Keratinocyte (primary cell): ENCODE results near the gene HOXC4. TPM values are rescaled to one million over a fixed set of nuclear protein-coding genes. Genes with fewer than 3 reads are reported as not detected.

ENCODE experiments used
- DNase-seq: peaks from one replicate; pipeline ENCODE4 v3.0.0-alpha.2; 2011; ENCODE audit warnings: low read depth, missing footprints, low spot score
- FAIRE-seq: peaks from 2 replicates; lab custom pipeline; 2011; peaks lifted over from hg19 to GRCh38; lab: Jason Lieb, UNC
- H2AFZ ChIP-seq: 2 replicates; pipeline ENCODE4 v1.6.0; 2012; ENCODE audit warnings: low read length, control low read depth, inconsistent platforms; ENCODE audit not compliant: control insufficient read depth
- H3K27ac ChIP-seq: 2 replicates; pipeline ENCODE4 v1.5.1; 2011; ENCODE audit warnings: low read length; ENCODE audit not compliant: control insufficient read depth, insufficient read depth
- H3K27me3 ChIP-seq: 3 replicates; pipeline ENCODE4 v1.6.0; 2011; ENCODE audit warnings: low read length; ENCODE audit not compliant: control insufficient read depth, insufficient read depth; ENCODE audit errors: extremely low read depth
- H3K36me3 ChIP-seq, 2 experiments: 2 replicates in 1 of 2; 3 replicates in 1 of 2; pipeline ENCODE4 v1.5.1; 2011; ENCODE audit warnings: low read length in 2 of 2, mild to moderate bottlenecking in 1 of 2; ENCODE audit not compliant: control insufficient read depth in 2 of 2, insufficient read depth in 2 of 2; ENCODE audit errors: extremely low read depth in 1 of 2
- H3K4me1 ChIP-seq: 3 replicates; pipeline ENCODE4 v1.5.1; 2011; ENCODE audit warnings: low read length; ENCODE audit not compliant: control insufficient read depth, insufficient read depth; ENCODE audit errors: extremely low read depth
- H3K4me2 ChIP-seq: 3 replicates; pipeline ENCODE4 v1.6.0; 2011; ENCODE audit warnings: low read depth, low read length; ENCODE audit not compliant: control insufficient read depth, insufficient read depth; ENCODE audit errors: extremely low read depth
- H3K4me3 ChIP-seq, 3 experiments: fragments of 200-600 bp in 1 of 3; sonication (generic) in 1 of 3; 2 replicates in 2 of 3; 3 replicates in 1 of 3; pipeline ENCODE4 v1.5.1; 2011 to 2016; ENCODE audit warnings: low read length in 3 of 3, mild to moderate bottlenecking in 3 of 3, control low read depth in 2 of 3, inconsistent platforms in 1 of 3, low read depth in 1 of 3, mixed read lengths in 1 of 3, mixed run types in 1 of 3, moderate library complexity in 1 of 3; ENCODE audit not compliant: control insufficient read depth in 2 of 3, insufficient read depth in 2 of 3; ENCODE audit errors: extremely low read depth in 1 of 3
- H3K79me2 ChIP-seq: 2 replicates; pipeline ENCODE4 v1.6.0; 2012; ENCODE audit warnings: low read length; ENCODE audit not compliant: control insufficient read depth, insufficient read depth
- H3K9ac ChIP-seq: 3 replicates; pipeline ENCODE4 v1.6.0; 2011; ENCODE audit warnings: low read length; ENCODE audit not compliant: control insufficient read depth, insufficient read depth; ENCODE audit errors: extremely low read depth
- H3K9me1 ChIP-seq: 3 replicates; pipeline ENCODE4 v1.6.0; 2011; ENCODE audit warnings: low read length; ENCODE audit not compliant: control insufficient read depth, insufficient read depth; ENCODE audit errors: extremely low read depth
- H3K9me3 ChIP-seq: 2 replicates; pipeline ENCODE4 v1.5.1; 2012; ENCODE audit warnings: low read depth, low read length; ENCODE audit not compliant: control insufficient read depth
- H4K20me1 ChIP-seq: 3 replicates; pipeline ENCODE4 v1.6.0; 2011; ENCODE audit warnings: low read length; ENCODE audit not compliant: control insufficient read depth, insufficient read depth; ENCODE audit errors: extremely low read depth
- EZH2 ChIP-seq: IDR thresholded peaks from one replicate; pipeline ENCODE4 v1.6.1; 2012; ENCODE audit warnings: inconsistent platforms, mild to moderate bottlenecking, low read length, moderate library complexity
- dilution Hi-C: fragments of 300-500 bp; cut with MboI; formaldehyde crosslinking; loops from one replicate; pipeline ENCODE4 v1.7.0; 2020; ENCODE audit warnings: low sequenced_read_pairs; ENCODE audit not compliant: extremely low pct_ligation_motif_present
- polyA plus RNA-seq, 5 experiments: library from polyadenylated mRNA; depleted of rRNA in 3 of 5; stranded (reverse) in 3 of 5; stranded (forward) in 1 of 5; unstranded in 1 of 5; fragments of >200 nt; gene quantifications; 1 replicate in 1 of 5; 2 replicates in 3 of 5; 3 replicates in 1 of 5; pipeline versions ENCODE4 v1.2.1 to v1.2.3, GENCODE V29; 2011 to 2012; ENCODE audit warnings: missing spikeins in 2 of 5, low read depth in 1 of 5, low replicate concordance in 1 of 5
- TF ChIP-seq, protein P1 (sequence below), 3 experiments: IDR thresholded peaks in 1 of 3; conservative IDR thresholded peaks in 1 of 3; optimal IDR thresholded peaks in 1 of 3; 2 replicates in 2 of 3; 3 replicates in 1 of 3; pipeline versions ENCODE3 to v1.5.1; 2011; ENCODE audit warnings: low read length in 3 of 3, mild to moderate bottlenecking in 3 of 3, moderate library complexity in 2 of 3, control low read depth in 1 of 3, inconsistent platforms in 1 of 3; ENCODE audit not compliant: insufficient read depth in 2 of 3; ENCODE audit errors: extremely low read depth in 1 of 3

Gene HOXC4
- polyA plus RNA-seq, 1 donor (not counting 4 experiments of a cell fraction or from before 2014, with no cell fraction given) = 1.8 TPM

DNA sequence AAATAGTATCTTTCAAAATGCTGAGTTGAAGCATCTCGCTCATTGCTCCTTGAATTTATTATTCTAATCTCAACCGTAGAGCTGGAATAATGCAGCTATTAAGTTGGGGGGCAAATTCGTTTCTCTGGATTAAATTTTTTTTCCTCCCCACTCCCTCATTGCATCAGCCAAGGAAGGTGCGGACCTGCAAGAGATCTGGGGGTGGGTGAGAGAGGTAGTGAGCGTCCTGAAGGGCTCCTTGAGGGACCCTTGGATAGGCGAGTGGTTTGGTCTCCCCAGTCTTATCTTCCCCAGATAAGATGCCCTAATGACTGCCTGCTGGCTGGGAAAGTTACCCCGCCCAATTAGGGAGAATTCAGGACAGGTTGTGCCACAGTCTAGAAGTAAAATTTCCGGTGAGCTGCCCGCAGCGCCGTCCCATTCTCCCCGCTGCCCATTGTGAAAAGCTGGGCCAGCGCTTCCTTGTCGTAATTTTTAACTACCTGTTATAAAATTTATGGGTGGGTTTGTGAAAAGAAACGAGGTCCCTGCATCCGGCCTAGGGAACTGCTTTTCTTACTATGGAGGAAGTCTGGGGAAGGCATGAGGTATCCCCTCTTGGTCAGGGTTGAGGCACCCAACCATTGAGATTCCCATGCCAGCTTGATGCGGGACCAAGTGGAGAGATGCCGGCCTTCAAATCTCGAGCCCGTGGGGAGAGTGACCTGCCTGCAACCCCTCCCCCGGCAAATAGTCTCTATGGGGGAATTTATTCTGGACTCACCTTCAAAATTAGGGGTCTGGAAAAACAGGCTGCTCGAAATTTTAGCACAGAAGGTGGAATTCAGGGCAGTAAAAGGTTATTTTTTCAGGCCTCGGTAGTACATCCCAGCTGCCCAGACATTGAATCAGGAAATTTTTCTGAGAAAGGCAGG lies 38.4 kb upstream of the HOXC4 start:
- no peak for FAIRE-seq
- H3K4me2 ChIP-seq = no peak overlapping the region
- TF ChIP-seq EZH2 = no peak
- TF ChIP-seq, protein P1, sequence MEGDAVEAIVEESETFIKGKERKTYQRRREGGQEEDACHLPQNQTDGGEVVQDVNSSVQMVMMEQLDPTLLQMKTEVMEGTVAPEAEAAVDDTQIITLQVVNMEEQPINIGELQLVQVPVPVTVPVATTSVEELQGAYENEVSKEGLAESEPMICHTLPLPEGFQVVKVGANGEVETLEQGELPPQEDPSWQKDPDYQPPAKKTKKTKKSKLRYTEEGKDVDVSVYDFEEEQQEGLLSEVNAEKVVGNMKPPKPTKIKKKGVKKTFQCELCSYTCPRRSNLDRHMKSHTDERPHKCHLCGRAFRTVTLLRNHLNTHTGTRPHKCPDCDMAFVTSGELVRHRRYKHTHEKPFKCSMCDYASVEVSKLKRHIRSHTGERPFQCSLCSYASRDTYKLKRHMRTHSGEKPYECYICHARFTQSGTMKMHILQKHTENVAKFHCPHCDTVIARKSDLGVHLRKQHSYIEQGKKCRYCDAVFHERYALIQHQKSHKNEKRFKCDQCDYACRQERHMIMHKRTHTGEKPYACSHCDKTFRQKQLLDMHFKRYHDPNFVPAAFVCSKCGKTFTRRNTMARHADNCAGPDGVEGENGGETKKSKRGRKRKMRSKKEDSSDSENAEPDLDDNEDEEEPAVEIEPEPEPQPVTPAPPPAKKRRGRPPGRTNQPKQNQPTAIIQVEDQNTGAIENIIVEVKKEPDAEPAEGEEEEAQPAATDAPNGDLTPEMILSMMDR (optimal IDR thresholded peaks at IDR 0.05 in 1 of 3, IDR thresholded peaks at IDR 0.05 in 1 of 3, conservative IDR thresholded peaks at IDR 0.05 in 1 of 3; ENCODE audit: extremely low read depth in 1 of 3, insufficient read depth in 2 of 3, low read length in 3 of 3) = no peak
- H3K27me3 ChIP-seq = no peaks in the 10 kb centered on the region
- no peak overlapping the region for H2AFZ ChIP-seq
- peaks cover 21% of the 10 kb centered on the region for H3K4me1 ChIP-seq
- no peak overlapping the region for H3K4me3 ChIP-seq
- no peak overlapping the region for H3K27ac ChIP-seq
- no peak overlapping the region for H3K9ac ChIP-seq
- no peaks in the 10 kb centered on the region for H3K36me3 ChIP-seq
- no peaks in the 10 kb centered on the region for H3K9me1 ChIP-seq
- no peaks in the 10 kb centered on the region for H4K20me1 ChIP-seq
- peaks cover 31% of the 10 kb centered on the region for H3K79me2 ChIP-seq
- dilution Hi-C loops = no loop called here
- no peak for DNase-seq
- H3K9me3 ChIP-seq = no peaks in the 10 kb centered on the region

DNA sequence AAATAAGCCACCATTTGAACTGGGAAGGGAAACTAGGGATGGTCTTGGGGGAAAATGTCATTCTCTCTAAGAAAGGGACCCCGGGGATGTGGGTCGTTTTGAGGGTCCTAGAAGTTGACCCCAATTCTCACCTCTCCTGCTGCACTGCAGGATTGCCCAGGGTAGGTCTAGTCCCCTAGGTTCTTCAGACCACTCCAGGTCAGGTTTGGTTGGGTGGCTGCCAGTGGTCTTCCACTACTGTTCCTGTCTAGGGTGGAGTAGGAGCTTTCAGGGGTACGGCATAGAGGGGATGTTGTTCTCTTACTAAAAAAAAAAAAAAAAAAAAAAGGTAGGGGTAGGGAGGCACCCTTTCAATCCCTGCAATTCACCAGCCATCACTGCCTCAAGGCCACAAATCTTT lies 37.6 kb upstream of the HOXC4 start:
- H2AFZ ChIP-seq = peak overlapping the region; percentile 78
- H3K4me3 ChIP-seq = peak overlapping the region; percentile 56 to 87 (median 67)
- TF ChIP-seq, protein P1 (optimal IDR thresholded peaks at IDR 0.05 in 1 of 3, IDR thresholded peaks at IDR 0.05 in 1 of 3, conservative IDR thresholded peaks at IDR 0.05 in 1 of 3; ENCODE audit: extremely low read depth in 1 of 3, insufficient read depth in 2 of 3, low read length in 3 of 3) = no peak
- TF ChIP-seq EZH2 = no peak
- H3K9me1 ChIP-seq = no peaks in the 10 kb centered on the region
- H3K79me2 ChIP-seq = peaks cover 39% of the 10 kb centered on the region
- no peaks in the 10 kb centered on the region for H4K20me1 ChIP-seq
- peaks cover 28% of the 10 kb centered on the region for H3K4me1 ChIP-seq
- peak overlapping the region; percentile 94 for H3K4me2 ChIP-seq
- H3K27me3 ChIP-seq = no peaks in the 10 kb centered on the region
- H3K9ac ChIP-seq = peak overlapping the region; percentile 98
- FAIRE-seq (no peak), DNase-seq (no peak)
- no peaks in the 10 kb centered on the region for H3K9me3 ChIP-seq
- H3K36me3 ChIP-seq = no peaks in the 10 kb centered on the region
- dilution Hi-C loops = no loop called here
- H3K27ac ChIP-seq = peak overlapping the region; percentile 98
